Activated CD8-positive, alpha-beta T cell treated with anti-CD3 and anti-CD28 coated beads for 36 hours (primary cell): Measurements from ENCODE around the gene NCOA5. TPM values are rescaled to one million over a fixed set of nuclear protein-coding genes. Genes with fewer than 3 reads are reported as not detected.
A peak's percentile ranks its signal among the peaks of the same experiment; 100 is the strongest.
"Not testable (repeated sequence)": the region's sequence is repeated elsewhere in the genome, so short reads cannot be mapped to it uniquely, and the experiment has no call there.

Experiments
- ATAC-seq: fragments of 200-7000 bp; cut with Tn5 transposase; one replicate; pipeline ENCODE4 v1.10.0; 2021; ENCODE audit warnings: mild to moderate bottlenecking, moderate library complexity
- CTCF ChIA-PET: fragments of 350-600 bp; sonication (Branson Sonifier 250); formaldehyde crosslinking; loops from one replicate; lab custom pipeline; 2021; ENCODE audit warnings: antibody characterized with exemption; lab: Charles Lee
- POLR2A ChIA-PET: fragments of 350-600 bp; sonication (Branson Sonifier 250); formaldehyde crosslinking; loops from one replicate; lab custom pipeline; 2021; ENCODE audit warnings: antibody characterized with exemption; lab: Charles Lee
- DNase-seq: peaks from one replicate; pipeline ENCODE4 v3.0.0-alpha.2; 2020
- H3K27ac Mint-ChIP-seq: one replicate; pipeline ENCODE4 v1.8.0; 2021; ENCODE audit warnings: mild to moderate bottlenecking, mixed read lengths
- H3K27me3 Mint-ChIP-seq: one replicate; pipeline ENCODE4 v1.8.0; 2021; ENCODE audit warnings: mixed read lengths
- H3K36me3 Mint-ChIP-seq: one replicate; pipeline ENCODE4 v1.8.0; 2021; ENCODE audit warnings: low read depth, mixed read lengths
- H3K4me1 Mint-ChIP-seq: one replicate; pipeline ENCODE4 v1.8.0; 2021; ENCODE audit warnings: low read depth, mixed read lengths
- H3K4me3 Mint-ChIP-seq: one replicate; pipeline ENCODE4 v1.8.0; 2021; ENCODE audit warnings: mild to moderate bottlenecking, moderate library complexity, mixed read lengths
- H3K9me3 Mint-ChIP-seq: one replicate; pipeline ENCODE4 v1.8.0; 2021; ENCODE audit warnings: mixed read lengths
- intact Hi-C: fragments of 100-400 bp; cut with micrococcal nuclease; formaldehyde crosslinking; loops from one replicate; pipeline ENCODE4 v1.10.0; 2022
- total RNA-seq, 2 experiments: library from RNA; stranded (reverse); gene quantifications; one replicate each; pipeline ENCODE4 v1.2.3, GENCODE V29; 2021
- TF ChIP-seq, protein P1 (sequence below): fragments of 200-600 bp; IDR thresholded peaks from one replicate; pipeline ENCODE4 v1.8.0; 2022; ENCODE audit warnings: antibody characterized with exemption, mild to moderate bottlenecking

Gene NCOA5
- total RNA-seq, 2 experiments from 2014 or later = 13.1 to 16.8 TPM

DNA sequence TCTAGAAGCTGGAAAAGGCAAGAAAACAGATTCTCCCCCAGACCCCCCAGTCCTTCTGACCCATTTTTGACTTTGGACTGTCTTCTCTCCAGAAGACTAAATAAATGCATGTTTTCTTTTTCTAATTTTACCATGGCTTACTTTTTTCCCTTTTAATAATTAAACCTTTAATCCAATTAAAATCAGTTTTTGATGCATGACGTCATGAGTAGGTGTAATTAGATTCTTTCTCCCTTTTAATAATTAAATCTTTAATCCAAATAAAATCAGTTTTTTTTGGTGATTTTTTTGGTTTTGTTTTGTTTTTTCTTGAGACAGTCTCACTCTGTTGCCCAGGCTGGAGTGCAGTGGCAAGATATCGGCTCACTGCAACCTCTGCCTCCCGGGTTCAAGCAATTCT lies 13.2 kb upstream of the NCOA5 start:
- TF ChIP-seq, protein P1, sequence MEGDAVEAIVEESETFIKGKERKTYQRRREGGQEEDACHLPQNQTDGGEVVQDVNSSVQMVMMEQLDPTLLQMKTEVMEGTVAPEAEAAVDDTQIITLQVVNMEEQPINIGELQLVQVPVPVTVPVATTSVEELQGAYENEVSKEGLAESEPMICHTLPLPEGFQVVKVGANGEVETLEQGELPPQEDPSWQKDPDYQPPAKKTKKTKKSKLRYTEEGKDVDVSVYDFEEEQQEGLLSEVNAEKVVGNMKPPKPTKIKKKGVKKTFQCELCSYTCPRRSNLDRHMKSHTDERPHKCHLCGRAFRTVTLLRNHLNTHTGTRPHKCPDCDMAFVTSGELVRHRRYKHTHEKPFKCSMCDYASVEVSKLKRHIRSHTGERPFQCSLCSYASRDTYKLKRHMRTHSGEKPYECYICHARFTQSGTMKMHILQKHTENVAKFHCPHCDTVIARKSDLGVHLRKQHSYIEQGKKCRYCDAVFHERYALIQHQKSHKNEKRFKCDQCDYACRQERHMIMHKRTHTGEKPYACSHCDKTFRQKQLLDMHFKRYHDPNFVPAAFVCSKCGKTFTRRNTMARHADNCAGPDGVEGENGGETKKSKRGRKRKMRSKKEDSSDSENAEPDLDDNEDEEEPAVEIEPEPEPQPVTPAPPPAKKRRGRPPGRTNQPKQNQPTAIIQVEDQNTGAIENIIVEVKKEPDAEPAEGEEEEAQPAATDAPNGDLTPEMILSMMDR = no peak
- ATAC-seq = no peak
- Mint-ChIP-seq H3K4me3 (no peak overlapping the region), H3K9me3 (no peaks in the 10 kb centered on the region), H3K27me3 (peaks cover 41% of the 10 kb centered on the region), H3K27ac (no peak overlapping the region), H3K4me1 (no peaks in the 10 kb centered on the region), H3K36me3 (no peaks in the 10 kb centered on the region)
- ChIA-PET CTCF (interaction anchor here (0.9 to 1.4 kb wide), 2 partner anchors 30 to 88 kb away, joined by 3 to 4 read pairs; no protein-coding TSS in a partner anchor), POLR2A (no interaction called here)
- no peak for DNase-seq
- intact Hi-C loops = no loop called here

DNA sequence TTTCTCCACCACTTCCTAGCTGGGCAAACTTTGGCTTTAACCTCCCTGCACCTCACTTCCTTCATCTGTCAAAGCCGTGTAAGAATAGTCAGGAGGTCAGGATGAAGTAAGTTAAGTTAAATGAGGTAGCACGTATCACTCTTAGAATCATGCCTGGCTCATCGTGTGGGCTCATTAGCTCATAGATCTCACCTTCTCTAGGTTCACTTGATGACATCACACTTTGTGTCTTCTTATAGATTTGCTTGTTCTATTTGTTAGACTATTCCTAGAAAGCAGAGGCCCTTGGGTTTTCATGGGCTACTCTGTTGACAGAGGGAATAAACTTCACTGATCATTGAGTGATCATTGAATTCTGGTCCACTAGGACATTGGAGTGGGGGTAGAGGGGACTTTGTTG lies 12.2 kb upstream of the NCOA5 start:
- H3K4me1 Mint-ChIP-seq = no peaks in the 10 kb centered on the region
- TF ChIP-seq, protein P1 = no peak
- intact Hi-C loops = no loop called here

DNA sequence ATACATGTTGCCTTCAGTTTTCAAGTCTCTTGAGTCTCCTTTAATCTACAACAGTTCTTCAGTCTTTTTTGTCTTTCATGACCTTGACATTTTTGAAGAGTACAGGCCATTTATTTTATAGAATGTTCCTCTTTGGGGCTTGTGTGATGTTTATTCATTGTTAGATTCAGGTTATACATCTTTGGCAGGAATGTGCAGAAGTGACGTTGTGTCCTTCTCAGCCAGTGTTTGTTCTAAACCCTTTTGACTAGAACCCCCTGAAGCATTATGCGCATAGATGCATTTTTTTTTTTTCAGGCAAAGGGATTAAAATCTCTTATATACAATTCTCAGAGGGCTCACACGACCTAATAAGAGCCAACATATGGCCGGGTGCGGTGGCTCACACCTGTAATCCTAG lies 11.2 kb upstream of the NCOA5 start:
- ATAC-seq (no peak), DNase-seq (no peak)
- no peak overlapping the region for H3K27ac Mint-ChIP-seq
- intact Hi-C loops = no loop called here
- ChIA-PET CTCF (no interaction called here), POLR2A (no interaction called here)
- no peaks in the 10 kb centered on the region for H3K9me3 Mint-ChIP-seq
- TF ChIP-seq, protein P1 = no peak
- H3K27me3 Mint-ChIP-seq = peaks cover 39% of the 10 kb centered on the region
- H3K4me1 Mint-ChIP-seq = no peaks in the 10 kb centered on the region
- no peak overlapping the region for H3K4me3 Mint-ChIP-seq
- no peaks in the 10 kb centered on the region for H3K36me3 Mint-ChIP-seq

More for the DNA sequence above, 12.2 kb upstream of the NCOA5 start:
- CTCF ChIA-PET = interaction anchor here (1.4 kb wide), 1 partner anchor 87 kb away, joined by 4 read pairs; no protein-coding TSS in a partner anchor
- Mint-ChIP-seq H3K9me3 (no peaks in the 10 kb centered on the region), H3K27me3 (peaks cover 40% of the 10 kb centered on the region), H3K4me3 (no peak overlapping the region), H3K36me3 (no peaks in the 10 kb centered on the region), H3K27ac (no peak overlapping the region)
- DNase-seq (no peak), ATAC-seq (no peak)
- POLR2A ChIA-PET = no interaction called here

DNA sequence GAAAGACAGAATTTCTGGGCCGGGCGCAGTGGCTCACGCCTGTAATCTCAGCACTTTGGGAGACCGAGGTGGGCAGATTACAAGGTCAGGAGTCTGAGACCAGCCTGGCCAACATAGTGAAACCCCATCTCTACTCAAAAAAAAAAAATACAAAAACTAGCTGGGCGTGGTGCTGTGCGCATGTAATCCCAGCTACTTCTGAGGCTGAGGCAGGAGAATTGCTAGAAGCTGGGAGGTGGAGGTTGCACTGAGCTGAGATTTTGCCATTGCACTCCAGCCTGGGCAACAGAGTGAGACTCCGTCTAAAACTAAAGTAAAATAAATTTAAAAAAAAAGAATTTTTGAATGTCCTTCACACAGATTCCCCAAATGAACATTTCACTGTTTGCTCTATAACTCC lies 10.7 kb upstream of the NCOA5 start:
- intact Hi-C loops, H3K4me3 Mint-ChIP-seq, POLR2A ChIA-PET, H3K27ac Mint-ChIP-seq, ATAC-seq, H3K9me3 Mint-ChIP-seq, CTCF ChIA-PET, H3K4me1 Mint-ChIP-seq, H3K36me3 Mint-ChIP-seq, DNase-seq: not testable (repeated sequence)
- peaks cover 36% of the 10 kb centered on the region for H3K27me3 Mint-ChIP-seq

DNA sequence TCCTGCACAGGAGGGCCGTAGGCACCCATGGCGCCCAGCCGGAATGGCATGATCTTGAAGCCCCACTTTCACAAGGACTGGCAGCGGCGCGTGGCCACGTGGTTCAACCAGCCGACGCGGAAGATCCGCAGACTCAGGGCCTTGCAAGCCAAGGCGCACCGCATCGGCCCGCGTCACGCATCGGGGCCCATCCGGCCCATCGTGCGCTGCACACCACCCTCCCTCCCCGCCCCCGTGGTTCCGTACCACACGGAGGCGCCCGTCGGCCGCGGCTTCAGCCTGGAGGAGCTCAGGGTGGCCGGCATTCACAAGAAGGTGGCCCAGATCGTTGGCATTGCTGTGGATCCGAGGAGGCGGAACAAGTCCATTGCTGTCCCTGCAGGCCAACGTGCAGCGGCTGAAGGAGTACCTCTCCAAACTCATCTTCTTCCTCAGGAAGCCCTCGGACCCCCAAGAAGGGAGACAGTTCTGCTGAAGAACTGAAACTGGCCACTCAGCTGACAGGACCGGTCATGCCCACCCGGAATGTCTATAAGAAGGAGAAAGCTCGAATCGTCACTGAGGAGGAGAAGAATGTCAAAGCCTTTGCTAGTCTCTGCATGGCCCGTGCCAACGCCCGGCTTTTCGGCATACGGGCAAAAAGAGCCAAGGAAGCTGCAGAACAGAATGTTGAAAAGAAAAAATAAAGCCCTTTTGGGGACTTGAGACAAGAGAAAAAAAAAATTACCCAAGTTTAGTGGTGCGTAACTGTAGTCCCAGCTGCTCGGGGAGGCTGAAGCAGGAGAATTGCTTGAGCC lies 9.9 kb upstream of the NCOA5 start:
- Mint-ChIP-seq H3K9me3 (no peaks in the 10 kb centered on the region), H3K4me1 (no peaks in the 10 kb centered on the region), H3K36me3 (no peaks in the 10 kb centered on the region), H3K27me3 (peaks cover 35% of the 10 kb centered on the region), H3K27ac (no peak overlapping the region), H3K4me3 (no peak overlapping the region)
- CTCF ChIA-PET = no interaction called here
- intact Hi-C loops = no loop called here
- ATAC-seq = no peak
- TF ChIP-seq, protein P1 = no peak
- peak; percentile 30 for DNase-seq
- POLR2A ChIA-PET = no interaction called here
